K562 (cell line): ENCODE measurements around the gene IFI30. TPM values are rescaled to one million over a fixed set of nuclear protein-coding genes. Genes with fewer than 3 reads are reported as not detected.

ENCODE experiments used
- BRF1 ChIP-seq: IDR thresholded peaks from 3 replicates; pipeline ENCODE4 v1.6.1; 2011; ENCODE audit warnings: borderline replicate concordance, mild to moderate bottlenecking; ENCODE audit not compliant: insufficient read length; ENCODE audit errors: extremely low read depth
- CREB5 ChIP-seq: fragments of 250-450 bp; sonication (Bioruptor Pico); IDR thresholded peaks from 2 replicates; pipeline ENCODE4 v1.5.0; 2020; ENCODE audit warnings: mild to moderate bottlenecking
- EGR1 ChIP-seq: fragments of 450-650 bp; conservative IDR thresholded peaks from 2 replicates; pipeline ENCODE4 v1.6.1; 2017; ENCODE audit warnings: mild to moderate bottlenecking
- ELK3 ChIP-seq: fragments of 450-650 bp; formaldehyde crosslinking; IDR thresholded peaks from 2 replicates; pipeline ENCODE4 v1.4.0; 2020; ENCODE audit warnings: mild to moderate bottlenecking
- FOSL1 ChIP-seq: fragments of 200-800 bp; sonication (Bioruptor generic); conservative IDR thresholded peaks from 2 replicates; pipeline ENCODE4 v1.6.1; 2016; ENCODE audit warnings: missing genetic modification characterization, missing compliant biosample characterization
- FOXP1 ChIP-seq: sonication (generic); formaldehyde crosslinking; IDR thresholded peaks from 2 replicates; pipeline ENCODE4 v1.8.0; 2022; ENCODE audit warnings: mild to moderate bottlenecking, missing genetic modification reagents
- GMEB1 ChIP-seq: fragments of 250-450 bp; sonication (Bioruptor Pico); IDR thresholded peaks from 2 replicates; pipeline ENCODE4 v1.4.0; 2020; ENCODE audit warnings: mild to moderate bottlenecking
- L3MBTL2 ChIP-seq: fragments of 450-650 bp; IDR thresholded peaks from 2 replicates; pipeline ENCODE4 v1.6.1; 2016; ENCODE audit warnings: mild to moderate bottlenecking, moderate library complexity
- MLLT1 ChIP-seq, 2 experiments: fragments of 450-650 bp; IDR thresholded peaks; 2 replicates each; pipeline ENCODE4 v1.6.1; 2016
- NCOA1 ChIP-seq: fragments of 450-650 bp; IDR thresholded peaks from 2 replicates; pipeline ENCODE4 v1.6.1; 2016; ENCODE audit warnings: low read depth
- SAP30 ChIP-seq: fragments of 200-600 bp; sonication (generic); IDR thresholded peaks from 2 replicates; pipeline ENCODE4 v1.6.1; 2012; ENCODE audit warnings: borderline replicate concordance, low read depth, mild to moderate bottlenecking, moderate library complexity, low read length, control low read depth, inconsistent platforms; ENCODE audit not compliant: insufficient read depth, poor library complexity, severe bottlenecking
- TBP ChIP-seq: optimal IDR thresholded peaks from 2 replicates; pipeline ENCODE3; 2011; ENCODE audit warnings: low read depth, low read length, improper control_type of control experiment
- TFAM ChIP-seq: fragments of 250-450 bp; sonication (Bioruptor Pico); conservative IDR thresholded peaks from 2 replicates; pipeline ENCODE4 v1.5.0; 2021; ENCODE audit warnings: mild to moderate bottlenecking, moderate library complexity
- XRCC4 ChIP-seq: IDR thresholded peaks from one replicate; pipeline ENCODE4 v1.6.1; 2011; ENCODE audit not compliant: insufficient read depth, insufficient read length; ENCODE audit errors: extremely low read depth
- ZFPM2 ChIP-seq: fragments of 250-450 bp; sonication (Bioruptor Pico); IDR thresholded peaks from 2 replicates; pipeline ENCODE4 v1.5.1; 2022; ENCODE audit warnings: mild to moderate bottlenecking
- ZMIZ1 ChIP-seq, 2 experiments: fragments of 150-350 bp in 1 of 2; IDR thresholded peaks; 2 replicates each; pipeline ENCODE4 v1.6.1; 2012 to 2016; ENCODE audit warnings: low read depth in 2 of 2, low read length in 2 of 2, mild to moderate bottlenecking in 1 of 2, moderate library complexity in 1 of 2
- ZNF282 ChIP-seq: sonication (generic); formaldehyde crosslinking; IDR thresholded peaks from 2 replicates; pipeline ENCODE4 v1.8.1; 2023; ENCODE audit warnings: missing genetic modification reagents
- ZNF507 ChIP-seq: conservative IDR thresholded peaks from 2 replicates; pipeline ENCODE4 v1.6.1; 2017; ENCODE audit warnings: missing genetic modification characterization, missing compliant biosample characterization
- ZNF717 ChIP-seq: fragments of 250-450 bp; sonication (Bioruptor Pico); IDR thresholded peaks from 2 replicates; pipeline ENCODE4 v1.5.0; 2021
- ZZZ3 ChIP-seq: fragments of 450-650 bp; IDR thresholded peaks from 2 replicates; pipeline ENCODE4 v1.6.1; 2016; ENCODE audit warnings: antibody characterized with exemption, mild to moderate bottlenecking, moderate library complexity
- polyA plus RNA-seq, 8 experiments: library from polyadenylated mRNA; depleted of rRNA in 4 of 8; stranded (reverse) in 5 of 8; unstranded in 3 of 8; fragments of >200 nt; fragmentation: Nextera tagmentation in 2 of 8; fragmentation: Illumina TruSeq in 1 of 8; extraction: Ambion mirVana in 2 of 8; extraction: Trizol in 1 of 8; gene quantifications; 2 replicates each; pipeline versions ENCODE4 v1.2.1 to v1.2.3, GENCODE V29; 2011 to 2014; ENCODE audit warnings: inconsistent platforms in 1 of 8, missing spikeins in 1 of 8
- total RNA-seq, 7 experiments: library from RNA; depleted of rRNA in 6 of 7; stranded (reverse); fragments of >200 nt in 6 of 7; fragmentation: Illumina TruSeq in 2 of 7; extraction: Trizol in 2 of 7; gene quantifications; 2 replicates each; pipeline versions ENCODE4 v1.2.1 to v1.2.3, GENCODE V29; 2011 to 2021; ENCODE audit warnings: low replicate concordance in 1 of 7

Gene IFI30
- total and polyA plus RNA-seq, 9 of the 15 experiments (the other 6 are each of a cell fraction or from before 2014, with no cell fraction given) = 63.7 to 430 (median 109) TPM

- TF ChIP-seq XRCC4 = no peak
- TF ChIP-seq SAP30 = no peak
- TF ChIP-seq FOSL1 (tag) = no peak; the same call in 1 of the 2 replicates
- peak; percentile 83 for TF ChIP-seq EGR1
- TF ChIP-seq NCOA1 = no peak
- no peak for TF ChIP-seq ZNF507 (tag)
- TF ChIP-seq ZMIZ1 (IDR thresholded peaks at IDR 0.05; ENCODE audit: low read depth in 2 of 2, low read length in 2 of 2) = no peak
- TF ChIP-seq ELK3 (CRISPR knock-in tag) = no peak
- no peak for TF ChIP-seq L3MBTL2
- no peak for TF ChIP-seq TFAM (CRISPR knock-in tag)
- TF ChIP-seq CREB5 (CRISPR knock-in tag) = no peak
- TF ChIP-seq MLLT1 (IDR thresholded peaks at IDR 0.05) = peak in 1 of 2 experiments; percentile 80; a peak in 2 of 4 replicates
- no peak for TF ChIP-seq ZFPM2
- TF ChIP-seq ZNF717 = no peak
- no peak for TF ChIP-seq ZNF282 (CRISPR knock-in tag)
- no peak for TF ChIP-seq ZZZ3
- TF ChIP-seq TBP = peak; percentile 65
- 0 out of 2 replicates have a peak, but pooled peaks have one; percentile 33 for TF ChIP-seq FOXP1
- no peak for TF ChIP-seq GMEB1 (CRISPR knock-in tag)
- TF ChIP-seq BRF1 = no peak
These were observed 31.7 kb downstream of the IFI30 start (continued) for GRCh38 chr19:18205200-18205892.
